ENCODE measurements around the gene MILR1. TPM values are rescaled to one million over a fixed set of nuclear protein-coding genes. Genes with fewer than 3 reads are reported as not detected.
"Not testable (repeated sequence)": the region's sequence is repeated elsewhere in the genome, so short reads cannot be mapped to it uniquely, and the experiment has no call there.

MILR1 gene
- total RNA-seq, 1 donor from 2014 or later: not detected

DNA sequence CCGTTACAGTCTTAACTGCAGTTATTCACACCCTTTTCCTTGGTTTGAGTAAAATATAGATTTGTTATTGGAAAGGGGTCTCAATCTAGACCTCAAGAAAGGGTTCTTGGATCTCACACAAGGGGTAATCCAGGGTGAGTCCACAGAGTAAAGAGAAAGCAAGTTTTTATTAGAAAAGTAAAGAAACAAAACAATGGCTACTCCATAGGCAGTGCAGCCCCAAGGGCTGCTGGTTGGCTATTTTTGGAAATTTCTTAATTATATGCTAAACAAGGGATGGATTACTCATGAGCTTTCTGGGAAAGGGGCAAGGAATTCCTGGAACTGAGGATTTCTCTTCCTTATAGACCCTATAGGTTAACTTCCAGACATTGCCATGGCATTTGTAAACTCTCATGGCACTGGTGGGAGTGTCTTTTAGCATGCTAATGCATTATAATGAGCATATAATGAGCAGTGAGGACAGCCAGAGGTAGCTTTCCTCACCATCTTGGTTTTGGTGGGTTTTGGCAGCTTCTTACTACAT lies 24.5 kb upstream of the MILR1 start:
- Mint-ChIP-seq H3K27me3 (peaks cover 12% of the 10 kb centered on the region), H3K4me3 (no peak overlapping the region), H3K36me3 (no peaks in the 10 kb centered on the region), H3K9me3 (no peaks in the 10 kb centered on the region), H3K27ac (no peak overlapping the region), H3K4me1 (ENCODE audit: unreplicated experiment) (no peaks in the 10 kb centered on the region)
- no peak for TF ChIP-seq CTCF (conservative IDR thresholded peaks at IDR 0.05)
- DNase-seq (ENCODE audit: extremely low spot score, unreplicated experiment): no peak

GRCh38 chr17:64425191-64425590 lies 23.7 kb upstream of the MILR1 start:
- H3K9me3 Mint-ChIP-seq: no peaks in the 10 kb centered on the region
- no peak overlapping the region for H3K27ac Mint-ChIP-seq
- TF ChIP-seq CTCF (conservative IDR thresholded peaks at IDR 0.05): no peak
- H3K4me1 Mint-ChIP-seq (ENCODE audit: unreplicated experiment): no peaks in the 10 kb centered on the region
- no peaks in the 10 kb centered on the region for H3K36me3 Mint-ChIP-seq
- peaks cover 12% of the 10 kb centered on the region for H3K27me3 Mint-ChIP-seq
- DNase-seq (ENCODE audit: extremely low spot score, unreplicated experiment): no peak
- H3K4me3 Mint-ChIP-seq: no peak overlapping the region

- no peak overlapping the region for H3K27ac Mint-ChIP-seq
- H3K36me3 Mint-ChIP-seq: no peaks in the 10 kb centered on the region
- H3K27me3 Mint-ChIP-seq: peaks cover 16% of the 10 kb centered on the region
- H3K4me1 Mint-ChIP-seq (ENCODE audit: unreplicated experiment): no peaks in the 10 kb centered on the region
- H3K9me3 Mint-ChIP-seq: no peaks in the 10 kb centered on the region
- no peak for DNase-seq (ENCODE audit: extremely low spot score, unreplicated experiment)
- TF ChIP-seq CTCF (conservative IDR thresholded peaks at IDR 0.05): no peak
- H3K4me3 Mint-ChIP-seq: no peak overlapping the region
These were observed 22.3 kb upstream of the MILR1 start for GRCh38 chr17:64426596-64426995.

DNA sequence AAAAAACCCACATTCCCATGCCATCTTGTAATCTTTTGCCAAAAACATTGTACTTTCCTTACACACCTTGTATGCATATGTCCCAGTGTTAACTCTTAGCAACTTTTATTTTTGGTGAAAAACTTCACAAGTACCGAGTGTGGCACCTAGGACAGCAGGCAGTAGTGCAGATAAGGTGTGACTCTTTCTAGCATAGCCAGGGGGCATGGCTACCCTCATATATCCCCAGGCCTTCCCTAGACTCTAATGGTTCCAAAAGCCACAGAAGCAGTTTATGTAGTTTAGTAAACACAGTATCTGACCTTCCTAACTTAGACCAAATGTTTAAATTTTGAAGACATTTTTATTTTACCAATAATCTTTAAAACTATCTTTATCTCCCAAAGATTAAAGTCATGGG lies 20.5 kb upstream of the MILR1 start:
- no peak overlapping the region for H3K4me3 Mint-ChIP-seq
- no peak for DNase-seq (ENCODE audit: extremely low spot score, unreplicated experiment)
- no peak overlapping the region for H3K27ac Mint-ChIP-seq
- no peaks in the 10 kb centered on the region for H3K4me1 Mint-ChIP-seq (ENCODE audit: unreplicated experiment)
- H3K36me3 Mint-ChIP-seq: no peaks in the 10 kb centered on the region
- H3K9me3 Mint-ChIP-seq: no peaks in the 10 kb centered on the region
- no peak for TF ChIP-seq CTCF (conservative IDR thresholded peaks at IDR 0.05)
- peaks cover 16% of the 10 kb centered on the region for H3K27me3 Mint-ChIP-seq

GRCh38 chr17:64430036-64430435 lies 18.9 kb upstream of the MILR1 start:
- H3K27ac Mint-ChIP-seq; H3K4me3 Mint-ChIP-seq; DNase-seq (ENCODE audit: extremely low spot score, unreplicated experiment); H3K4me1 Mint-ChIP-seq (ENCODE audit: unreplicated experiment); H3K9me3 Mint-ChIP-seq; H3K36me3 Mint-ChIP-seq: not testable (repeated sequence)
- H3K27me3 Mint-ChIP-seq: peaks cover 12% of the 10 kb centered on the region

DNA sequence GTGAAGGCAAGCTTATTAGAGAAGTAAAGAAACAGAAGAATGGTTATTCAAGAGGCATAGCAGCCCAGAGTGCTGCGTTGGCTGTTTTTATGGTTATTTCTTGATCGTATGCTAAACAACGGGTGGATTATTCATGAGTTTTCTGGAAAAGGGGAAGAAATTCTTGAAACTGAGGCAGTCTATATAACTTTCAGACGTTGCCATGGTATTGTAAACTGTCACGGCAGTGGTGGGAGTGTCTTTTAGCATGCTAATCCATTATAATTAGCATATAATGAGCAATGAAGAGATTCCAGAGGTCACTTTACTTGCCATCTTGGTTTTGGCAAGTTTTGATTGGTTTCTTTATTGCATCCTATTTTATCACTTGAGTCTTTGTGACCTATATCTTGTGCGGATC lies 17.4 kb upstream of the MILR1 start:
- Mint-ChIP-seq H3K36me3 (no peaks in the 10 kb centered on the region), H3K27me3 (peaks cover 8% of the 10 kb centered on the region), H3K9me3 (no peaks in the 10 kb centered on the region), H3K27ac (no peak overlapping the region), H3K4me1 (ENCODE audit: unreplicated experiment) (no peaks in the 10 kb centered on the region), H3K4me3 (no peak overlapping the region)
- no peak for DNase-seq (ENCODE audit: extremely low spot score, unreplicated experiment)
- TF ChIP-seq CTCF (conservative IDR thresholded peaks at IDR 0.05): no peak
